Ovary (tissue), 3 donors: ENCODE results near the gene SNX9.

Experiments used
- EP300 ChIP-seq: sonication (generic); formaldehyde crosslinking; IDR thresholded peaks from one replicate; pipeline ENCODE4 v1.6.1; 2017; ENCODE audit warnings: antibody characterized with exemption
- POLR2A ChIP-seq: fragments of 450-650 bp; IDR thresholded peaks from one replicate; pipeline ENCODE4 v1.6.1; 2017; ENCODE audit warnings: antibody characterized with exemption, mild to moderate bottlenecking, moderate library complexity
- TF ChIP-seq, protein P1 (sequence below), 3 donors: fragments of 450-650 bp in 2 of 3; fragments of 200-600 bp in 1 of 3; IDR thresholded peaks; one replicate each; pipeline versions ENCODE4 v1.5.1 to v1.8.0; 2016 to 2022; ENCODE audit warnings: antibody characterized with exemption in 3 of 3, mild to moderate bottlenecking in 1 of 3
- donor health status: DM: no; HTN: no; CAD: no.

DNA sequence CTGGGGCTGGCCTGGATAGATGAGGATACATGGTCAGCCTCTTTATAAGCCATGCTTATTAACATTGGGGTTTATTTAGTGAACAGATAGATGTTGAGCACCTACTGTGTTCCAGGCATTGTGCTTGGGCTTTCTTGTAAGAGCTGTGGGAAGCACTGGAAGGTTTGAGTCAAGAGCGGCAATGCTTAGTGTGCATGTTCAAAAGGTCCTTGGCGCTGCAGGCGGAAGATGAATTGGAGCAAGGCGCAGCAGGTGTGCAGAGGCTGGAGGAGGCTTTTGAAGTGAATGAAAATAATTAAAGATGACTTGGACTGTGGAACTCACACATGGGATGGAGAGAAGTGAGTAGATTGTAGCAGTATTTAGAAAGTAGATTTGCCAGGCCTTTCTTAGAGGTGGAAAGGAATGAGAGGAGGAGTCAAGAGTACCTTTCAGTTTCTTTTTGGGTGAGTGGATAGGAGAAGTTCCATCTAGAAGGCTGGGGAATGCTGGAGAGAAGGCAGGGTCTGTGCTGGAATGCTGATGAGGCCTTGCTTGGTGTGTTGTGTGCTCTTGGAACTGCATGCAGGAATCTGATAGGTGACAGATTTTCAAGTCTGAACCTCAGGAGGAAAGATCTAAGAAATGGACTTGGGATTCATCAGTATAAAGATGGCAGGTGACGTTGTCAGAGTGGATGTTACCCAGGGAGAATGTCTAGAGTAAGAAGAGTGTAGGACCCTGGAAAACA is 26.4 kb downstream of the SNX9 start:
- TF ChIP-seq, protein P1, sequence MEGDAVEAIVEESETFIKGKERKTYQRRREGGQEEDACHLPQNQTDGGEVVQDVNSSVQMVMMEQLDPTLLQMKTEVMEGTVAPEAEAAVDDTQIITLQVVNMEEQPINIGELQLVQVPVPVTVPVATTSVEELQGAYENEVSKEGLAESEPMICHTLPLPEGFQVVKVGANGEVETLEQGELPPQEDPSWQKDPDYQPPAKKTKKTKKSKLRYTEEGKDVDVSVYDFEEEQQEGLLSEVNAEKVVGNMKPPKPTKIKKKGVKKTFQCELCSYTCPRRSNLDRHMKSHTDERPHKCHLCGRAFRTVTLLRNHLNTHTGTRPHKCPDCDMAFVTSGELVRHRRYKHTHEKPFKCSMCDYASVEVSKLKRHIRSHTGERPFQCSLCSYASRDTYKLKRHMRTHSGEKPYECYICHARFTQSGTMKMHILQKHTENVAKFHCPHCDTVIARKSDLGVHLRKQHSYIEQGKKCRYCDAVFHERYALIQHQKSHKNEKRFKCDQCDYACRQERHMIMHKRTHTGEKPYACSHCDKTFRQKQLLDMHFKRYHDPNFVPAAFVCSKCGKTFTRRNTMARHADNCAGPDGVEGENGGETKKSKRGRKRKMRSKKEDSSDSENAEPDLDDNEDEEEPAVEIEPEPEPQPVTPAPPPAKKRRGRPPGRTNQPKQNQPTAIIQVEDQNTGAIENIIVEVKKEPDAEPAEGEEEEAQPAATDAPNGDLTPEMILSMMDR (IDR thresholded peaks at IDR 0.05): no peak
- no peak for TF ChIP-seq POLR2A
- TF ChIP-seq EP300: no peak
